Effector memory CD4-positive, alpha-beta T cell (primary cell): ENCODE data around the gene SF1.
A peak's percentile ranks its signal among the peaks of the same experiment; 100 is the strongest.

Experiments used
- DNase-seq, 3 donors: peaks; one replicate each; pipeline ENCODE4 v3.0.0-alpha.2; 2020
- H3K27ac ChIP-seq: 2 replicates; pipeline ENCODE4 v1.7.0; 2013; ENCODE audit warnings: mild to moderate bottlenecking, low read length, moderate library complexity; ENCODE audit not compliant: insufficient read depth, poor library complexity, severe bottlenecking
- H3K27me3 ChIP-seq: replicated peaks from 2 replicates; pipeline ENCODE4 v1.7.0; 2013; ENCODE audit warnings: mild to moderate bottlenecking, low read length; ENCODE audit not compliant: insufficient read depth, control insufficient read depth, poor library complexity, severe bottlenecking
- H3K36me3 ChIP-seq: 2 replicates; pipeline ENCODE4 v1.7.0; 2013; ENCODE audit warnings: mild to moderate bottlenecking, low read length, moderate library complexity; ENCODE audit not compliant: control insufficient read depth, insufficient read depth
- H3K4me1 ChIP-seq: 2 replicates; pipeline ENCODE4 v1.7.0; 2013; ENCODE audit warnings: low read length, mild to moderate bottlenecking; ENCODE audit not compliant: control insufficient read depth, insufficient read depth, poor library complexity, severe bottlenecking
- H3K4me3 ChIP-seq: 2 replicates; pipeline ENCODE4 v1.7.0; 2013; ENCODE audit warnings: low read length, low read depth, mild to moderate bottlenecking; ENCODE audit not compliant: insufficient read depth, poor library complexity, severe bottlenecking
- H3K9me3 ChIP-seq: 2 replicates; pipeline ENCODE4 v1.7.0; 2013; ENCODE audit warnings: mild to moderate bottlenecking, low read length, moderate library complexity; ENCODE audit not compliant: control insufficient read depth

Gene SF1

GRCh38 chr11:64793271-64794160 is 15.2 kb upstream of the SF1 start:
- H3K27me3 ChIP-seq, result no peaks in the 10 kb centered on the region
- H3K9me3 ChIP-seq, result no peaks in the 10 kb centered on the region
- DNase-seq, result no peak
- peak overlapping the region; percentile 13 for H3K27ac ChIP-seq
- H3K4me3 ChIP-seq, result no peak overlapping the region
- peaks cover 66% of the 10 kb centered on the region for H3K36me3 ChIP-seq
- H3K4me1 ChIP-seq, result no peaks in the 10 kb centered on the region

DNA sequence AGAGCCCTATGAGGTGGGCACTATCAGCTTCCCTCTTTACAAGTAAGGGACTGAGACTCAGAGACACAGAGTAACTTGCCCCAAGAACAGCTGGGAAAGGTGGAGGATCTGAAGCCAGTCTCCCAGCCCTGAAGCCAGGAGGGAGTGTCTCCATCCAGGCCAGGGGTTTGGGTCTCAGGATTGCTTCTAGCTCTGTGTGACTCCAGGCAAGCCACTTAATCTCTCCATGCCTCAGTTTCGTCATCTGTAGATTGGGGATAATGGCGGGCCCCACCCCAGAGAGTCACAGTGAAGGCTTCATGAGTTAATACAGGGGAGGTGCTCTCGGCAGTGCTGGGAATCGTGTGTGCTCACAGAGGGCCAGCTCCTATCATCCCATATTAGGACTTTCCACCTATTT is 14.1 kb upstream of the SF1 start:
- Histone ChIP-seq H3K27me3 (no peaks in the 10 kb centered on the region), H3K36me3 (peaks cover 66% of the 10 kb centered on the region), H3K9me3 (no peaks in the 10 kb centered on the region), H3K27ac (no peak overlapping the region), H3K4me1 (no peaks in the 10 kb centered on the region), H3K4me3 (no peak overlapping the region)
- no peak for DNase-seq

DNA sequence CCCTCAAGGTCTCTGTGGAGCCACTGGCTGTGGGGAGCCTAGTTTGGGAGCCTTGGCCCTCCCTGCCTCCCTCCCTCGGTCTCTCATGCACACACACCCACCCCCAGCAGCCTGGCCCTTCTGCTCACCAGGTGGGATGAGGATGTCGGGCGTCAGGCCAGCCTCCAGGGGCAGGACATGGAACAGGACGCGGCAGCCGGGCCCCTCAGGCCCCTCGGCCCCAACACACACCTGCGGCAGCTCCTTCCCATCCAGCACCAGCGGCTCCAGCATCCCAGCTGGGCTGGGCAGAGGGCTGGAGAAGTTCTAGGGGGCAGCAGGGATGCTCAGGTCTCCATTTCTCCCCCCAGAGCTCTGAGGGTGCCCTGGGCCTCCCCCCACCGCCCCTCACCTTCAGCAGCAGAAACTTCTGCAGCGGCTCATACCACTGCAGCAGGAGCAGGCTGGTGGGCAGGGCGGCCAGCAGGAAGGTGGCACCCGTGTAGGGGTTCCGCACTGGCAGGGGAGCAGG is 13.5 kb upstream of the SF1 start:
- no peaks in the 10 kb centered on the region for H3K4me1 ChIP-seq
- H3K9me3 ChIP-seq, result no peaks in the 10 kb centered on the region
- no peak overlapping the region for H3K4me3 ChIP-seq
- no peak for DNase-seq
- peaks cover 59% of the 10 kb centered on the region for H3K36me3 ChIP-seq
- H3K27ac ChIP-seq, result no peak overlapping the region
- H3K27me3 ChIP-seq, result no peaks in the 10 kb centered on the region

DNA sequence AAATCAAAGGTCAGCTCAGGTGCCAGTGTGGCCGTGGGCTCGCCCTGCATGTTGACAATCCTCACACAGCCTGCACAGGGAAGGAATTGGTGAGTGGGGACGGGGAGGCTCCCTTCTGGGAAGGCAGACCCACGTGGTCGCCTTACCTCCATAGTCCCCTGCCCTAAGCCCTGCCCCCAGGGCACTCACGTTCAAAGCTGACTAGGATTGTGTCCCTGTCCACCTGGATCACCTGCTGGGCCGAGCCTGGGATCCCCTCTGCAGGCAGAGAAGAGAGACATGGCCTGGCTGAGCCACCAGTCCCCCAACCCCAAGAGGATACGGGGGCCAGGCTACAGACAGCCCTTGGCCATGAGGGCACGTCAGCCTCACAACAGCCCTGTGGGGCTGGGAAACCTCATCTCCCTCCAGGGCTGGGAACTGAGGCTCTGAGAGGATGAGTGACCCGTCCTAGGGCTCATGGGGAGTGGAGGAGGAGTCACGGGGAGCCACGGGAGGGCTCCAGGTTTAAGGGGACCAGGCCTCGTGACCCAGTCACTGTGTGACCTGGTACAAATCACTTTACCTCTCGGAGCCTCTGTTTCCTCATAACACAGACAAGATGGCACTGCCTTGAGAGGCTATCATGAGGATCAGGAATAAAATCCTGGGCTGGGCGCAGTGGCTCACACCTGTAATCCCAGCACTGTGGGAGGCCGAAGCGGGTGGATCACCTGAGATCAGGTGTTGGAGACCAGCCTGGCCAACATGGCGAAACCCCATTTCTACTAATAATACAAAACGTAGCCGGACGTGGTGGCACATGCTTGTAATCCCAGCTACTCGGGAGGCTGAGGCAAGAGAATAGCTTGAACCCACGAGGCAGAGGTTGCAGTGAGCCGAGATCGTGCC is 12.1 kb upstream of the SF1 start:
- Histone ChIP-seq H3K36me3 (peaks cover 45% of the 10 kb centered on the region), H3K4me1 (no peaks in the 10 kb centered on the region), H3K4me3 (no peak overlapping the region)

DNA sequence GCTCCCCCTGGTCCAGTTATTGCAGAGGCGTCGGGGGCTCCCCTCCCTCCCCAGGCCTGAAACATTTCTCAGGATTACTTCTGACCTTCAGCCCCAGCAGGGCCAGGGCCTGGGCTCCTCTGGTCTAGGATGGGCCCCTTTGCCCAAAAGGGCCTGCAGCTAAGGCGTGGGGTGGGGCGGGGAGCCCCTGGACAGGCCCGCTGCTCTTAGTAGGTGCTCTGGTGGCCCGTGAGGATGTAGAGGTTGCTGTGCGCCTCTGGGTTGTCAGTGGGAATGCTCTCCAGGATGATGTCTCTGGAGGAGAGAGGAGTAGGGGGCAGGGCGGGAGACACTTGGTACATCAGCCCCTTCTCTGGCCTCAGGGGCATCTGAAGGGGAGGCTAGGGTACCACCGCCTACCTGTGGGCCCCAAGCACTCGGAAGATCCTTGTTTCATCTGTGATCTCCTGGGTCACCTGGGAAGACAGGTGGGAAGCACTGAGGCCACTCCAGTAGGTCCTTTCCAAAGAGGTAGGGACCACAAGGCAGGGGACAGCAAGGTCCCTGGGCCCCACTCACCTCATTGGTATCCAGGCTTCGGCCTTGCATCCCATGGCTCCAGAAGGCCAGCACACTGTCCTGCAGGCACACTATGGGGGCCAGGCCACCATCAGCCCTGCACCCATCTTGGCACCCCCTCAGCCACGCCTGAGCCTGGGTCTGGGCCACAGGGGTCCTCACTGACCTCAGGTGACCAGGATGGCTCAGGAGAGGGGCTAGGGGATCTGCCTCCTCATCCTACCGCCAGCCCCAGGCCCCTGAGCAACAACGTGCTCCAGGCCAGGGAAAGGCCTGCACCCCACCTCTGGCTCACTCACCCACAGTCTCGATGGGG is 11.2 kb upstream of the SF1 start:
- Histone ChIP-seq H3K27ac (no peak overlapping the region), H3K36me3 (peaks cover 45% of the 10 kb centered on the region), H3K9me3 (no peaks in the 10 kb centered on the region), H3K27me3 (no peaks in the 10 kb centered on the region), H3K4me1 (no peaks in the 10 kb centered on the region), H3K4me3 (no peak overlapping the region)
- no peak for DNase-seq

More for the DNA sequence above, 12.1 kb upstream of the SF1 start:
- H3K27me3 ChIP-seq, result no peaks in the 10 kb centered on the region
- H3K9me3 ChIP-seq, result no peaks in the 10 kb centered on the region
- DNase-seq, result no peak
- no peak overlapping the region for H3K27ac ChIP-seq

GRCh38 chr11:64788321-64789215 is 10.2 kb upstream of the SF1 start:
- no peaks in the 10 kb centered on the region for H3K27me3 ChIP-seq
- H3K27ac ChIP-seq, result no peak overlapping the region
- no peak for DNase-seq
- no peaks in the 10 kb centered on the region for H3K4me1 ChIP-seq
- H3K4me3 ChIP-seq, result no peak overlapping the region
- H3K9me3 ChIP-seq, result no peaks in the 10 kb centered on the region
- H3K36me3 ChIP-seq, result peaks cover 40% of the 10 kb centered on the region

DNA sequence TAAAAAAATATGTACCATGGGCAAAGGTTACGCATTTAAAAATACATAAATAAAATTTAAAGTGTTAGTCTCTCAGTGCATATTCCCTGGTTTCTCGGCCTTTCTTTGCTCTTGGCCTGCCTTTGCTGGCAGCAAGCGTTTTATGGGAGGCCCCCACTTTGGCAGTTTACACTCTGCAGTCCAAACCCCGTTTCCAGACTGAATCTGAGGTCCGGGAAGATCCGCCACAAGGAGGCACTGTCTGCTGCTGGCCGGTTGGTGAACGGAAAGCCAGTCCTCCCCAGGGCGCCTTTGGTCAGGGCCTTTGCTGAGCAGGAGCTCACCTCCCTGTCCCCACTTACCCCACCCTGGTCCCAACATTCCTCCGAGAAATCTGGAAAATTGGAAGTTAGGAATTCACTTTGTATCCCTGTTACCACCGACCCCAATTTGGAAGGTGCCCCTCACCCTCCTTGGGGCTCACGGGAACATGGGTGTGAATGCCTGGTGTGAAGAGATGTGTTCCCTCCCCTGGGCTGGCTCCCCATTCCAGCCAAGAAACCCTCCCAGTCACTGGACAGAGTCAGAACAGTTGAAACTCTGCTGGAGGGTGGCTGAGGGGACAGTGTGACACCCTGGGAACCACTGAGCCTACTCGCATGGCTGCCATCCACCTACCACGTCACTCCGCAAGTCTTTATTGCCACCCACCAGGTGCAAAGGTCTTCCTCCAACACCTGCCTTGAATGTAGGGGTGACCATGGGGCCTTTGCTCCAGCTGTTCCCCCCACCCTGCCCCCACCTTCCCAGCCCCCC is 9.4 kb upstream of the SF1 start:
- peak in 2 of 3 donors; percentile 25 to 39 for DNase-seq

GRCh38 chr11:64786308-64786707 is 8.0 kb upstream of the SF1 start:
- H3K4me1 ChIP-seq, result no peaks in the 10 kb centered on the region
- H3K27me3 ChIP-seq, result no peaks in the 10 kb centered on the region
- H3K4me3 ChIP-seq, result no peak overlapping the region
- no peak for DNase-seq
- peaks cover 27% of the 10 kb centered on the region for H3K36me3 ChIP-seq
- H3K9me3 ChIP-seq, result no peaks in the 10 kb centered on the region
- no peak overlapping the region for H3K27ac ChIP-seq

More for the DNA sequence above, 9.4 kb upstream of the SF1 start:
- Histone ChIP-seq H3K27ac (no peak overlapping the region), H3K27me3 (no peaks in the 10 kb centered on the region), H3K4me1 (no peaks in the 10 kb centered on the region), H3K36me3 (peaks cover 38% of the 10 kb centered on the region), H3K4me3 (no peak overlapping the region), H3K9me3 (no peaks in the 10 kb centered on the region)
